WERI-Rb-1 (cell line): ENCODE results near the gene RND2.

ENCODE experiments used
- DNase-seq: peaks from one replicate; pipeline ENCODE4 v3.0.0-alpha.2; 2020
- H3K27ac ChIP-seq: fragments of 250-450 bp; sonication (Bioruptor Pico); 2 replicates; pipeline ENCODE4 v1.5.1; 2020; ENCODE audit warnings: mild to moderate bottlenecking, moderate library complexity
- H3K27me3 ChIP-seq: fragments of 250-450 bp; sonication (Bioruptor Pico); 2 replicates; pipeline ENCODE4 v1.5.1; 2021; ENCODE audit warnings: mild to moderate bottlenecking, low read depth, moderate library complexity; ENCODE audit not compliant: insufficient read depth, severe bottlenecking
- H3K36me3 ChIP-seq: fragments of 250-450 bp; sonication (Bioruptor Pico); 2 replicates; pipeline ENCODE4 v1.5.1; 2020; ENCODE audit warnings: mild to moderate bottlenecking, moderate library complexity
- H3K4me3 ChIP-seq: 2 replicates; pipeline ENCODE4 v1.5.1; 2011; ENCODE audit warnings: low read depth, mild to moderate bottlenecking, control low read depth, low read length
- H3K9me3 ChIP-seq: fragments of 250-450 bp; sonication (Bioruptor Pico); 2 replicates; pipeline ENCODE4 v1.5.1; 2021; ENCODE audit warnings: mild to moderate bottlenecking, moderate library complexity; ENCODE audit not compliant: severe bottlenecking
- CTCF ChIP-seq: IDR thresholded peaks from 2 replicates; pipeline ENCODE4 v1.5.1; 2011; ENCODE audit warnings: low read depth, mild to moderate bottlenecking, control low read depth, inconsistent platforms, low read length

Gene RND2

GRCh38 chr17:43030137-43030767 is 5.2 kb downstream of the RND2 start:
- TF ChIP-seq CTCF = no peak
- Histone ChIP-seq H3K27me3 (no peaks in the 10 kb centered on the region), H3K36me3 (peaks cover 7% of the 10 kb centered on the region), H3K27ac (no peak overlapping the region; the same call in none of the 2 replicates), H3K9me3 (no peaks in the 10 kb centered on the region), H3K4me3 (no peak overlapping the region)
- no peak for DNase-seq

- peaks cover 7% of the 10 kb centered on the region for H3K36me3 ChIP-seq
Measured at GRCh38 chr17:43031666-43032065, 6.6 kb downstream of the RND2 start.

GRCh38 chr17:43033948-43034881 is 9.2 kb downstream of the RND2 start:
- H3K27me3 ChIP-seq = no peaks in the 10 kb centered on the region
- peak; percentile 65 for DNase-seq
- no peaks in the 10 kb centered on the region; the same call in 1 of the 2 replicates for H3K36me3 ChIP-seq
- H3K9me3 ChIP-seq = no peaks in the 10 kb centered on the region
- 0 out of 2 replicates have a peak, but pooled peaks have one; percentile 10 for TF ChIP-seq CTCF
- peak overlapping the region; percentile 69 for H3K27ac ChIP-seq
- H3K4me3 ChIP-seq = no peak overlapping the region; the same call in 1 of the 2 replicates

More at GRCh38 chr17:43031666-43032065, 6.6 kb downstream of the RND2 start:
- no peaks in the 10 kb centered on the region for H3K27me3 ChIP-seq
- no peak overlapping the region for H3K4me3 ChIP-seq
- H3K27ac ChIP-seq = no peak overlapping the region
- no peak for DNase-seq
- no peak for TF ChIP-seq CTCF
- no peaks in the 10 kb centered on the region for H3K9me3 ChIP-seq

- H3K27ac ChIP-seq = peak overlapping the region; percentile 69
- no peaks in the 10 kb centered on the region for H3K9me3 ChIP-seq
- H3K4me3 ChIP-seq = no peak overlapping the region
- H3K36me3 ChIP-seq = no peaks in the 10 kb centered on the region; the same call in 1 of the 2 replicates
- DNase-seq = no peak
- no peak for TF ChIP-seq CTCF
- no peaks in the 10 kb centered on the region for H3K27me3 ChIP-seq
Measured at GRCh38 chr17:43034894-43035293, 9.9 kb downstream of the RND2 start.

- Histone ChIP-seq H3K27ac (no peak overlapping the region), H3K36me3 (peaks cover 12% of the 10 kb centered on the region), H3K27me3 (no peaks in the 10 kb centered on the region), H3K4me3 (no peak overlapping the region), H3K9me3 (no peaks in the 10 kb centered on the region)
- no peak for DNase-seq
- no peak for TF ChIP-seq CTCF
Measured at GRCh38 chr17:43039646-43040045, 14.6 kb downstream of the RND2 start.
